Mesendoderm (in vitro differentiated cells): Measurements from ENCODE around the gene COL25A1.

ENCODE experiments used
- DNase-seq: peaks from one replicate; pipeline ENCODE4 v3.0.0; 2013
- H2AK5ac ChIP-seq: 2 replicates; pipeline ENCODE4 v1.6.1; 2013; ENCODE audit warnings: low read length, inconsistent platforms
- H2BK120ac ChIP-seq: 2 replicates; pipeline ENCODE4 v1.6.1; 2013; ENCODE audit warnings: low read depth, mild to moderate bottlenecking, low read length, moderate library complexity, mixed read lengths
- H2BK15ac ChIP-seq: replicated peaks from 2 replicates; pipeline ENCODE4 v1.6.1; 2013; ENCODE audit warnings: low read depth, mild to moderate bottlenecking, moderate library complexity
- H2BK5ac ChIP-seq: 2 replicates; pipeline ENCODE4 v1.6.1; 2013; ENCODE audit warnings: low read length, inconsistent platforms
- H3K18ac ChIP-seq: 2 replicates; pipeline ENCODE4 v1.6.1; 2013; ENCODE audit warnings: mild to moderate bottlenecking, low read length, mixed read lengths
- H3K23ac ChIP-seq: one replicate; pipeline ENCODE4 v1.6.1; 2013; ENCODE audit warnings: low read length
- H3K27ac ChIP-seq: 2 replicates; pipeline ENCODE4 v1.5.1; 2013; ENCODE audit warnings: low read depth, mild to moderate bottlenecking, inconsistent platforms, low read length, moderate library complexity
- H3K27me3 ChIP-seq: 2 replicates; pipeline ENCODE4 v1.6.1; 2013; ENCODE audit warnings: low read length, control low read depth, mild to moderate bottlenecking, inconsistent platforms; ENCODE audit not compliant: insufficient read depth, poor library complexity
- H3K36me3 ChIP-seq: 2 replicates; pipeline ENCODE4 v1.6.1; 2013; ENCODE audit warnings: low read length, inconsistent platforms; ENCODE audit not compliant: control insufficient read depth, insufficient read depth
- H3K4ac ChIP-seq: one replicate; pipeline ENCODE4 v1.6.1; 2013; ENCODE audit warnings: low read depth, mild to moderate bottlenecking, low read length, moderate library complexity
- H3K4me1 ChIP-seq: 2 replicates; pipeline ENCODE4 v1.6.1; 2013; ENCODE audit warnings: low read depth, low read length, inconsistent platforms; ENCODE audit not compliant: control insufficient read depth
- H3K4me2 ChIP-seq: 2 replicates; pipeline ENCODE4 v1.6.1; 2013; ENCODE audit warnings: low read length
- H3K4me3 ChIP-seq: 2 replicates; pipeline ENCODE4 v1.5.1; 2013; ENCODE audit warnings: mild to moderate bottlenecking, low read length
- H3K56ac ChIP-seq: one replicate; pipeline ENCODE4 v1.6.1; 2013; ENCODE audit warnings: low read length
- H3K79me1 ChIP-seq: 2 replicates; pipeline ENCODE4 v1.6.1; 2013; ENCODE audit warnings: low read length, inconsistent platforms
- H3K79me2 ChIP-seq: 2 replicates; pipeline ENCODE4 v1.6.1; 2013; ENCODE audit warnings: mild to moderate bottlenecking, low read length; ENCODE audit not compliant: control insufficient read depth, insufficient read depth
- H3K9ac ChIP-seq: 2 replicates; pipeline ENCODE4 v1.6.1; 2013; ENCODE audit warnings: low read length, inconsistent platforms
- H4K5ac ChIP-seq: one replicate; pipeline ENCODE4 v1.6.1; 2013; ENCODE audit warnings: low read length
- H4K8ac ChIP-seq: one replicate; pipeline ENCODE4 v1.6.1; 2013; ENCODE audit warnings: low read depth, mild to moderate bottlenecking, control low read depth, low read length, moderate library complexity
- WGBS: extraction: QIAGEN DNeasy Blood & Tissue Kit; methylation state at CpG from one replicate; pipeline ENCODE4 v1.1.7; 2013; ENCODE audit warnings: low lambda C conversion rate, missing lambda C conversion rate; ENCODE audit not compliant: insufficient coverage; ENCODE audit errors: extremely low coverage; 5-methylcytosine and 5-hydroxymethylcytosine counted together

The COL25A1 gene

DNA sequence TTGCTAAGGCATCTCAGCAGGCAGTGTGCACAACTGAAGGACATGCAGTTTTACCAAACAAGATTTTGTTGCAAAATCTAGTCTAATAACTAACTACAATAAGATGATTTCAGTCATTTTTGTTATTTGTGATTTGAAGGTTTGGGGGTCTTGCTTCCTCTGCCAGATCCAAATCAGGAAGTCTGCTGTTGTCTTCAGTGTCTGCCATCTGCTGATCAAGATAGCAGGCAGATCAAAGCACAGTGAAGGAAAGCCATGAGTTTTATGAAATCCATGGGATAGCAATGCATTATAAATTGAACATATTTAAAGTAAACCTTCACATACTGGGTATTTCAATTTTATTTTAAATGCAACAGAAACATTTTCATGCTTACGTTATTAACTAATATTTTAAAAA lies 370.5 kb downstream of the COL25A1 start:
- Histone ChIP-seq H3K79me2 (no peaks in the 10 kb centered on the region), H3K18ac (no peak overlapping the region), H3K27me3 (no peaks in the 10 kb centered on the region), H3K23ac (no peak overlapping the region), H3K79me1 (no peaks in the 10 kb centered on the region), H3K36me3 (no peaks in the 10 kb centered on the region), H2BK120ac (no peak overlapping the region), H2AK5ac (no peak overlapping the region), H3K4me1 (peaks cover 1% of the 10 kb centered on the region), H3K4me3 (no peak overlapping the region), H3K4ac (no peak overlapping the region), H2BK15ac (no peak overlapping the region), H3K56ac (no peak overlapping the region), H2BK5ac (no peak overlapping the region), H4K8ac (no peak overlapping the region), H3K27ac (no peak overlapping the region), H4K5ac (no peak overlapping the region), H3K4me2 (no peak overlapping the region), H3K9ac (no peak overlapping the region)
- DNase-seq = no peak
- WGBS = 100% methylated on average over 1 of the region's 1 CpG

DNA sequence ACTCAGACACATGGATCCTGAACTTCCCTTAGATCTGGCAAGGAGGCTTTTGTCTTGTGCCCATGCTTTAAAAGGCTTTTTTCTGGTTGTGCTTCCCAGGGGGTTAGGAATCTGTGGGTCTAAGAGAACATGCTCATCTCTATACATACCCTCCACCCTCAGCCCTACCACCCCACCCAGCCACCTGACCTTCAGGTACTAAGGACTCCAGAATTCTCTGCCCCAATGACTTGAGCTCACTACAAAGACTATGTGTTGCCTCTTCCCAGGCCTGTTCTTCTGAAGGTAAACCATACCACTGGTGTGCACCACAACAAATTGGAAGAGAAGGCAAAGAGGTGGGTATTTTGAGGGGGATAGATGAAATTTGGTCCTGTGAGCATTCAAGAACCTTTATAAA lies 372.3 kb downstream of the COL25A1 start:
- no peak overlapping the region for H3K4me2 ChIP-seq
- H2BK5ac ChIP-seq = no peak overlapping the region
- no peak overlapping the region for H2BK15ac ChIP-seq
- H3K4me1 ChIP-seq = peaks cover 1% of the 10 kb centered on the region
- DNase-seq = no peak
- no peak overlapping the region for H3K4me3 ChIP-seq
- no peak overlapping the region for H3K18ac ChIP-seq
- no peak overlapping the region for H4K8ac ChIP-seq
- no peak overlapping the region for H4K5ac ChIP-seq
- H3K36me3 ChIP-seq = no peaks in the 10 kb centered on the region
- no peak overlapping the region for H2BK120ac ChIP-seq
- no peak overlapping the region for H3K23ac ChIP-seq
- no peak overlapping the region for H3K56ac ChIP-seq
- no peaks in the 10 kb centered on the region for H3K27me3 ChIP-seq
- no peak overlapping the region for H2AK5ac ChIP-seq
- no peak overlapping the region for H3K27ac ChIP-seq
- H3K79me2 ChIP-seq = no peaks in the 10 kb centered on the region
- no peak overlapping the region for H3K9ac ChIP-seq
- H3K79me1 ChIP-seq = no peaks in the 10 kb centered on the region
- H3K4ac ChIP-seq = no peak overlapping the region

DNA sequence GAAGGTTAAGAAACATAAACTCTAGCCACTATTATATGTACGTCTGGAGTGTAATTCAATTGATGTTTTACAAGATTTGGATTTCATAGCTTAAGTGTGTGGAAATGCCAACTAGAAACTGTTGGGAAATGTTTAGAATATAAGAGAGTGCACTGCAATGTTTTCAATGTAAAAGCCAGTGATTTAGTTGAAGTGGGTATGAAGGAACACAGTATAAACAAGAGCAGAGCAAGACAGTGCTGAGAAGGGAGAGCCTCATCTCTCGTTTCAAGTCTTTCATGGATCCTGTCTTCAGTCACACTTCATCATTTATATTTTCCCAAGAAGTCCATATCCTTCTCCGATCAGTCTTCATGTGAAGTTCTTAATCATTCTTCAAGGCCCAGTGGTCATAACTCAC lies 375.7 kb downstream of the COL25A1 start:
- H3K56ac ChIP-seq = no peak overlapping the region
- no peak for DNase-seq
- H2BK5ac ChIP-seq = no peak overlapping the region
- no peaks in the 10 kb centered on the region for H3K79me1 ChIP-seq
- no peak overlapping the region for H3K23ac ChIP-seq
- H3K27ac ChIP-seq = no peak overlapping the region
- no peak overlapping the region for H3K18ac ChIP-seq
- H4K5ac ChIP-seq = no peak overlapping the region
- no peak overlapping the region for H2AK5ac ChIP-seq
- H3K9ac ChIP-seq = no peak overlapping the region
- H3K4ac ChIP-seq = no peak overlapping the region
- H3K4me1 ChIP-seq = peaks cover 1% of the 10 kb centered on the region
- WGBS = no CpG with 5 or more reads among the region's 3 CpGs
- H3K27me3 ChIP-seq = no peaks in the 10 kb centered on the region
- H2BK15ac ChIP-seq = no peak overlapping the region
- no peak overlapping the region for H3K4me3 ChIP-seq
- no peak overlapping the region for H4K8ac ChIP-seq
- no peaks in the 10 kb centered on the region for H3K36me3 ChIP-seq
- H3K79me2 ChIP-seq = no peaks in the 10 kb centered on the region
- no peak overlapping the region for H3K4me2 ChIP-seq
- H2BK120ac ChIP-seq = no peak overlapping the region

DNA sequence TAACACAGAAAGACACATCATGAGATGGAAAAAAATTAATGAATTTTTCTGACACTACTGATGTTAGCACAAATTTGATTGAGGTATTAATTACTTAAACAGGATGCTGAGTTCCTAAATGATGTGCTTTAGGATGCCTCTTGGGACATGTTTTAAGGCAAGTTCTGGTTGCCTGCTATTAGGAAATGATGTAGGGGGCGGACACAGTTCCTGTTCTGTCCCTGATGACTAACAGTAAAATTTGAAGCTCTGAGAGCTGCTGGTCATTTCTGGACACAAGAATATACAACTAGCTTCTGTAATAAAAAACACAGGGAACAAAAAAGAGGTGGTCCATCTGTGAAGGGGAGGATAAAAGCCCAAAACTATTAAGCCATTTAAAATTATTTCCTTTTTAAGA lies 376.4 kb downstream of the COL25A1 start:
- no peaks in the 10 kb centered on the region for H3K27me3 ChIP-seq
- H3K79me2 ChIP-seq = no peaks in the 10 kb centered on the region
- no peaks in the 10 kb centered on the region for H3K4me1 ChIP-seq
- H3K4ac ChIP-seq = no peak overlapping the region
- no peak overlapping the region for H2BK120ac ChIP-seq
- no peak overlapping the region for H2AK5ac ChIP-seq
- H3K23ac ChIP-seq = no peak overlapping the region
- no peak for DNase-seq
- H3K9ac ChIP-seq = no peak overlapping the region
- no peaks in the 10 kb centered on the region for H3K36me3 ChIP-seq
- no peak overlapping the region for H3K56ac ChIP-seq
- no peak overlapping the region for H4K5ac ChIP-seq
- H3K27ac ChIP-seq = no peak overlapping the region
- no peaks in the 10 kb centered on the region for H3K79me1 ChIP-seq
- WGBS = no CpG with 5 or more reads among the region's 1 CpG
- no peak overlapping the region for H2BK15ac ChIP-seq
- no peak overlapping the region for H3K18ac ChIP-seq
- no peak overlapping the region for H2BK5ac ChIP-seq
- no peak overlapping the region for H3K4me3 ChIP-seq
- H4K8ac ChIP-seq = no peak overlapping the region
- H3K4me2 ChIP-seq = no peak overlapping the region

DNA sequence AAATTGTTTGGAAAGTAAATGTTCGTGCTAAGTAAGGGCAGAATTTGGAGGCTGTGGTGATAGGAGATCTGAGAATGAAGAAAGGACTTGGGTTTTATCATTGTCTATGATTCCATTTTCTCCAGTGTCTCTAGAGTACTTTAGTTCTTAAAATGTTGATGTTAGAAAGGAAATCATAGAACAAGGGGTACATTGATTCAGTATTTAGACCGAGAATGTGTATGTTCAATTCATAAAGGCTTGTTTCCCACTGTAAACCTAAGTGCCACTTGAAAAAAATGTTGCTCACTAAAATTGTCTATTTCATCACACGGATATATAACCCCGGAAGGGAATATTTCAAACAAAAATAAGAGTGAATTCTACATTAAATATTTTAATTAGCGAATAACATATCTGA lies 380.3 kb downstream of the COL25A1 start:
- Histone ChIP-seq H3K18ac (no peak overlapping the region), H2BK120ac (no peak overlapping the region), H3K56ac (no peak overlapping the region), H3K36me3 (no peaks in the 10 kb centered on the region), H3K4me1 (no peaks in the 10 kb centered on the region), H4K8ac (no peak overlapping the region), H3K4ac (no peak overlapping the region), H2BK5ac (no peak overlapping the region), H3K4me2 (no peak overlapping the region), H3K79me2 (no peaks in the 10 kb centered on the region), H4K5ac (no peak overlapping the region), H3K79me1 (no peaks in the 10 kb centered on the region), H2BK15ac (no peak overlapping the region), H3K9ac (no peak overlapping the region), H3K27me3 (no peaks in the 10 kb centered on the region), H3K23ac (no peak overlapping the region), H2AK5ac (no peak overlapping the region), H3K27ac (no peak overlapping the region), H3K4me3 (no peak overlapping the region)
- WGBS = no CpG with 5 or more reads among the region's 5 CpGs
- DNase-seq = no peak

DNA sequence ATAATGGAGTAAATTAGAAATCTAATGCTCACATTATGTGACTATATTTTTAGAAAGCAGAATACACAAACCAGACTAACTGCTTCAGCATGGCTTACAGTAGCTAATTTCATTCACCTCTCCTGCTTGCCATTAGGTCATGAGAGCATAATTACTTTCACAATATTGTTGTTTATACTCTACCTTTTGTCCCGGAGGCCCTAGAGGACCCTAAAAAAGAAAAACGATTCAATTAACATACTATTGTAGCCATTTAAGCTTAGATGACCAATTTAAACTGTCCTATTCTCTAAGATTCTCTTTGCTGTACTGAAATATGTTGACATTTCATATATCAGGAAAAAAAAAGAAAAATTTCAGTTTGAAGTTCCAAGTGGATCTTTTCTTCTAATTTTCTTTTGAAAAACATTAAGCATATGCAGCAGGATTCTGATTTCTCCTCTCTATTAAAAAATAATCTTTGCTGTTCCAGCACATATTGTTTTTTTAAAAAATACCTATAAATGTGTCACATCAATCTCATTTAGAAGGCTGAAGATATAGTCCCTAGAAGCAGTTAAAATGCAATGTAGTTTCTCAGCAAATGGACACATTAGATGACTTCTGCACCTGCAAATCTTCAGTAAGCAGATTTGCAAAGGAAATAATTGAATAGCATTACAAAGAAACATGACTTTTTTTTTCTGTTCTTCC lies 381.9 kb downstream of the COL25A1 start:
- Histone ChIP-seq H3K27me3 (no peaks in the 10 kb centered on the region), H3K4me3 (no peak overlapping the region), H3K27ac (no peak overlapping the region), H2BK15ac (no peak overlapping the region), H3K4me1 (no peaks in the 10 kb centered on the region), H3K4ac (no peak overlapping the region), H3K4me2 (no peak overlapping the region), H3K18ac (no peak overlapping the region), H4K5ac (no peak overlapping the region), H2AK5ac (no peak overlapping the region), H3K9ac (no peak overlapping the region), H3K79me2 (no peaks in the 10 kb centered on the region), H2BK5ac (no peak overlapping the region), H3K23ac (no peak overlapping the region), H2BK120ac (no peak overlapping the region), H3K56ac (no peak overlapping the region), H3K79me1 (no peaks in the 10 kb centered on the region), H4K8ac (no peak overlapping the region), H3K36me3 (no peaks in the 10 kb centered on the region)
- no CpG with 5 or more reads among the region's 2 CpGs for WGBS
- no peak for DNase-seq
